GM10847 (cell line): ENCODE measurements around the gene PROSER3.

ENCODE experiments used
- POLR2A ChIP-seq: IDR thresholded peaks from 2 replicates; pipeline ENCODE4 v1.6.1; 2011; ENCODE audit not compliant: insufficient read length; ENCODE audit errors: extremely low read depth

The PROSER3 gene

GRCh38 chr19:35718345-35719041, 39.5 kb upstream of the PROSER3 start:
- no peak for TF ChIP-seq POLR2A

GRCh38 chr19:35719402-35720162, 38.4 kb upstream of the PROSER3 start:
- no peak for TF ChIP-seq POLR2A

- TF ChIP-seq POLR2A: no peak
Measured at GRCh38 chr19:35720163-35720524, 37.8 kb upstream of the PROSER3 start.

- TF ChIP-seq POLR2A: no peak
Measured at GRCh38 chr19:35720648-35721047, 37.3 kb upstream of the PROSER3 start.

DNA sequence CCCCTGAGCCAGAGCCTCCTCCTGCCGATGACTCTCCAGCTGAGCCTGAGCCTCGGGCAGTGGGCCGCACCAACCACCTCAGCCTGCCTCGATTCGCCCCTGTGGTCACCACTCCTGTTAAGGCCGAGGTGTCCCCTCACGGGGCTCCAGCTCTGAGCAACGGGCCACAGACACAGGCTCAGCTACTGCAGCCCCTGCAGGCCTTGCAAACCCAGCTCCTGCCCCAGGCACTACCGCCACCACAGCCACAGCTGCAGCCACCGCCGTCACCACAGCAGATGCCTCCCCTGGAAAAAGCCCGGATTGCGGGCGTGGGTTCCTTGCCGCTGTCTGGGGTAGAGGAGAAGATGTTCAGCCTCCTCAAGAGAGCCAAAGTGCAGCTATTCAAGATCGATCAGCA, 36.6 kb upstream of the PROSER3 start:
- TF ChIP-seq POLR2A: no peak

DNA sequence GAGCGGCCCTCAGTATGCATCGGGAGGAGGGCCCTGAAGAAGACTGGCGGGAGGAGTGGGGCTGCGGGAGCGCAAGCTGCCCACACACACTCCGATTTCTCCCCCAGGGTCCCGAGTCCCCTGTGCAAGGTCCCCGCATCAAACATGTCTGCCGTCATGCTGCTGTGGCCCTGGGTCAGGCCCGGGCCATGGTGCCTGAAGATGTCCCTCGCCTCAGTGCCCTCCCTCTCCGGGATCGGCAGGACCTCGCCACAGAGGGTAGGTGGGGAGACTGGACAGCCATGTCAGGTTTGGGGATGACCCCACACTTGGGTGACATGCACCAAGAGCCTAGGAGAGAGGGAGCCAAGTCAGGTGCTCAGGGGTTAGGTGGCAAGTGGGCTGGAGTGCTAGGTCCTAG, 35.5 kb upstream of the PROSER3 start:
- no peak for TF ChIP-seq POLR2A

DNA sequence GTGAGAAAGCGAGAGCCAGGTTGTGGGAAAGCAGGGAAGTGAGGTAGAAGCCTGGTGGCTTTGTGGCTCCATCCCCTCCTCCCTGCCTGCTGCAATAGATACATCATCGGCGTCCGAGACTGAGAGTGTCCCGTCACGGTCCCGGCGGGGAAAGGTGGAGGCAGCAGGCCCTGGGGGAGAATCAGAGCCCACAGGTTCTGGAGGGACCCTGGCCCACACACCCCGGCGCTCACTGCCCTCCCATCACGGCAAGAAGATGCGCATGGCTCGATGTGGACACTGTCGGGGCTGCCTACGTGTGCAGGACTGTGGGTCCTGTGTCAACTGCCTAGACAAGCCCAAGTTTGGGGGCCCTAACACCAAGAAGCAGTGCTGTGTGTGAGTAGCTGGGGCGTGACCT, 35.1 kb upstream of the PROSER3 start:
- TF ChIP-seq POLR2A: no peak

DNA sequence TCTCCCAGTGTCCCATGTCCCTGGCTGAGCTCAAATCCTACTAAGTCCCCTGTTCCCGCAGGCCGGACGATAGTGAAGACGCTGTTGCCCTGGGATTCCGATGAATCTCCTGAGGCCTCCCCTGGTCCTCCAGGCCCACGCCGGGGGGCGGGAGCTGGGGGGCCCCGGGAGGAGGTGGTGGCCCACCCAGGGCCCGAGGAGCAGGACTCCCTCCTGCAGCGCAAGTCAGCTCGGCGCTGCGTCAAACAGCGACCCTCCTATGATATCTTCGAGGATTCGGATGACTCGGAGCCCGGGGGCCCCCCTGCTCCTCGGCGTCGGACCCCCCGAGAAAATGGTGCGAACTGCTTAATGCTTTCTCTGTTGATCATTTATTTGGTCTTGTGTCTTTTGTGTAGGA, 34.3 kb upstream of the PROSER3 start:
- TF ChIP-seq POLR2A: no peak

GRCh38 chr19:35724560-35724959, 33.4 kb upstream of the PROSER3 start:
- no peak for TF ChIP-seq POLR2A

GRCh38 chr19:35725216-35725861, 32.6 kb upstream of the PROSER3 start:
- no peak for TF ChIP-seq POLR2A

DNA sequence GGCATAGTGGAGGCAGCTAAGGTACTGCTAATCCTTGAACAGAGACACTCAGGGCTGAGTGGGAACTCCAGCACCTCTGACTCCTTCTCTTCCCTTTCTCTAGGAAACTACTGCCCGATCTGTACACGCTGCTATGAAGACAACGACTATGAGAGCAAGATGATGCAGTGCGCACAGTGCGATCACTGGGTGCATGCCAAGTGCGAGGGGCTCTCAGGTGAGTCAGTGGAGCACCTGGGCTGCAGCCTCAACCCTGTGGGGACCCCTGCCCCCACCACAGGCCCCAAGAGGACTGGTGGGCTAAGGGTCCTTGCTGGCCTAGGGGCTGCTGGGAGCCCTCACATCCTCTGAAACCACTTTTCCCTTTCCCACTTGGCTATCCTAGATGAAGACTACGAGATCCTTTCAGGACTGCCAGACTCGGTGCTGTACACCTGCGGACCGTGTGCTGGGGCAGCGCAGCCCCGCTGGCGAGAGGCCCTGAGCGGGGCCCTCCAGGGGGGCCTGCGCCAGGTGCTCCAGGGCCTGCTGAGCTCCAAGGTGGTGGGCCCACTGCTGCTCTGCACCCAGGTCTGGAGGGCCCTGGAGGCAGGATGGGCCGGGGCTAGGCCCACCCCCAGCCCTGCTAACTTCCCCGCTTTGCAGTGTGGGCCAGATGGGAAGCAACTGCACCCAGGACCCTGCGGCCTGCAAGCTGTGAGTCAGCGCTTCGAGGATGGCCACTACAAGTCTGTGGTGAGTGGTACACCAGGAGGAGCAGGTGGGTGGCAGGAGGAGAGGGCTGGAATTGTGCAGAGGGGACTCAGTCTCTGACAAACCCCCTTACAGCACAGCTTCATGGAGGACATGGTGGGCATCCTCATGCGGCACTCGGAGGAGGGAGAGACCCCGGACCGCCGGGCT, 30.7 kb upstream of the PROSER3 start:
- TF ChIP-seq POLR2A: no peak

DNA sequence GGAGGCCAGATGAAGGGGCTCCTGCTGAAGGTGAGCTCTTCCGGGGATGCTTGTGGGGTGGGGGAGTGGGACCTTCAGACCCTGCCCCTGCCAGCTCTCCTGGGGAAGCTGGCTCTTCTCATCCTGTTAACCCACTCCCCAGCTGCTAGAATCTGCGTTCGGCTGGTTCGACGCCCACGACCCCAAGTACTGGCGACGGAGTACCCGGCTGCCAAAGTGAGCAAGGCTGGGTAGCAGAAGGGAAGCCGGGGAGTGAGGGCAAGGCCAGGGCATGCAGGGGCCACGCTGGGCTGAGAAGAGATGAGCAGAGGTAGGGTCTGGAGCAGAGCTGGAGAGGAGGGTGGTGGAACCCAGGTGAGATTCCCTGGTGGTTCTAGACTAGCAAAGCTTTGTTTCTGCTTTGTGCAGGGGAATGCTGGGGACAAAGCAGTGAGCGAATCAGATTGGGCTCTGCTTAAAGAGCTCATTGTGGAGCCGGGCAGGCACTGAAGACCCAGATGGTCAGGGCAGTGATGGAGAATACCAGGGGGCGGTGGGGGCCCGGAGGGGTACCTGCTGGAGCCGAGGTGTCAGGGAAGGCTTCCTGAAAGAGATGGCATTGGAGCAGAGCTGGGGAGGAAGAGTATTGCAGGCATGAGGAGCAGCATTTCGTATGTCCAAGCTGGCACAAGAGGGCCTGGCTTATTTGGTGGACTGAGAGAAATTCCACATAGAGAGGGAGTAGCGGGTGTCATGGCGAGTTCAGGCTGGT, 29.8 kb upstream of the PROSER3 start:
- no peak for TF ChIP-seq POLR2A

DNA sequence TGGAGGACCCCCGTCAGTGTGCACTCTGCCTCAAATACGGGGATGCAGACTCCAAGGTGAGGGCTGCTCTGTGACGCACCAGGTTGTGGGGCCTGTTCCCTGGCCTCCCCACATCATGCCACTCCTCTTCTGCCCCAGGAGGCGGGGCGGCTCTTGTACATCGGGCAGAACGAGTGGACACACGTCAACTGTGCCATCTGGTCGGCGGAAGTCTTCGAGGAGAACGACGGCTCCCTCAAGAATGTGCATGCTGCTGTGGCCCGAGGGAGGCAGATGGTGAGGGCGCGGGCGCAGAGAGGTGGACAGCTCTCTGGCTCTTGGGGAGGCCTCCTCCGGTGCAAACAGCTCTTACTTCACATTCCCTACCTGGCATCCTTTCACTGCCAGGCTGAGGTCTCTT, 29.0 kb upstream of the PROSER3 start:
- TF ChIP-seq POLR2A: no peak

GRCh38 chr19:35729763-35730162, 28.2 kb upstream of the PROSER3 start:
- TF ChIP-seq POLR2A: no peak

GRCh38 chr19:35730326-35730725, 27.6 kb upstream of the PROSER3 start:
- TF ChIP-seq POLR2A: no peak
